ENCODE measurements around the gene CGNL1.

GRCh38 chr15:57567891-57568290 is 191.6 kb downstream of the CGNL1 start:
- TF ChIP-seq CTCF (IDR thresholded peaks at IDR 0.05) (no peak), POLR2A (IDR thresholded peaks at IDR 0.05) (no peak)
